ENCODE results near the gene GIMAP7. TPM values are rescaled to one million over a fixed set of nuclear protein-coding genes. Genes with fewer than 3 reads are reported as not detected.

Gene GIMAP7
- total RNA-seq, 2 experiments from 2014 or later = 48.4 to 50.7 TPM

GRCh38 chr7:150515248-150516147, 826 bp downstream of the GIMAP7 start:
- peak overlapping the region; percentile 79 for H3K4me3 ChIP-seq (ENCODE audit: low read length)
- Mint-ChIP-seq H3K27me3 (no peaks in the 10 kb centered on the region), H3K4me1 (ENCODE audit: low read depth) (peaks cover 50% of the 10 kb centered on the region), H3K27ac (peak overlapping the region; percentile 93), H3K4me3 (peak overlapping the region; percentile 100), H3K36me3 (ENCODE audit: low read depth) (peaks cover 77% of the 10 kb centered on the region), H3K9me3 (peaks cover 3% of the 10 kb centered on the region)
- DNase-seq (peak in 9 of 14 experiments; percentile 31 to 54 (median 40)), ATAC-seq (ENCODE audit: poor library complexity) (peak; percentile 27)
- peaks cover 19% of the 10 kb centered on the region for H3K36me3 ChIP-seq (ENCODE audit: insufficient read depth, low read length)
- TF ChIP-seq, protein P1, sequence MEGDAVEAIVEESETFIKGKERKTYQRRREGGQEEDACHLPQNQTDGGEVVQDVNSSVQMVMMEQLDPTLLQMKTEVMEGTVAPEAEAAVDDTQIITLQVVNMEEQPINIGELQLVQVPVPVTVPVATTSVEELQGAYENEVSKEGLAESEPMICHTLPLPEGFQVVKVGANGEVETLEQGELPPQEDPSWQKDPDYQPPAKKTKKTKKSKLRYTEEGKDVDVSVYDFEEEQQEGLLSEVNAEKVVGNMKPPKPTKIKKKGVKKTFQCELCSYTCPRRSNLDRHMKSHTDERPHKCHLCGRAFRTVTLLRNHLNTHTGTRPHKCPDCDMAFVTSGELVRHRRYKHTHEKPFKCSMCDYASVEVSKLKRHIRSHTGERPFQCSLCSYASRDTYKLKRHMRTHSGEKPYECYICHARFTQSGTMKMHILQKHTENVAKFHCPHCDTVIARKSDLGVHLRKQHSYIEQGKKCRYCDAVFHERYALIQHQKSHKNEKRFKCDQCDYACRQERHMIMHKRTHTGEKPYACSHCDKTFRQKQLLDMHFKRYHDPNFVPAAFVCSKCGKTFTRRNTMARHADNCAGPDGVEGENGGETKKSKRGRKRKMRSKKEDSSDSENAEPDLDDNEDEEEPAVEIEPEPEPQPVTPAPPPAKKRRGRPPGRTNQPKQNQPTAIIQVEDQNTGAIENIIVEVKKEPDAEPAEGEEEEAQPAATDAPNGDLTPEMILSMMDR (IDR thresholded peaks at IDR 0.05) = no peak
- H3K9me3 ChIP-seq (ENCODE audit: control insufficient read depth in 1 of 2, insufficient read depth in 1 of 2, low read length in 2 of 2) = peaks cover 0 to 3% of the 10 kb centered on the region in 2 experiments
- no peaks in the 10 kb centered on the region for H3K27me3 ChIP-seq (ENCODE audit: control insufficient read depth in 1 of 2, insufficient read depth in 2 of 2, low read length in 2 of 2)
- peaks cover 38% of the 10 kb centered on the region for H3K4me1 ChIP-seq (ENCODE audit: insufficient read depth, low read length)
- intact Hi-C loops (cut with DNase I, micrococcal nuclease) = loop anchor here (1.0 to 5.0 kb wide), 11 partner anchors 34 to 241 kb away; partner anchors contain the start of genes GIMAP2 (in 1 of the 2), GIMAP5 (in 1 of the 2) and GIMAP6 (in 1 of the 2)
- CTCF ChIA-PET = interaction anchor here (0.9 to 7.2 kb wide), 10 partner anchors 12 to 240 kb away, joined by 3 to 51 read pairs (median 5); partner anchors contain the start of gene GIMAP8
- POLR2A ChIA-PET = interaction anchor here (0.5 to 12.2 kb wide), 39 partner anchors 8 to 240 kb away, joined by 3 to 499 read pairs (median 5); partner anchors contain the start of genes GIMAP1, GIMAP2, GIMAP4 and GIMAP5
- H3K27ac ChIP-seq (ENCODE audit: low read depth in 1 of 2, low read length in 2 of 2) = peak overlapping the region; percentile 63 to 84

DNA sequence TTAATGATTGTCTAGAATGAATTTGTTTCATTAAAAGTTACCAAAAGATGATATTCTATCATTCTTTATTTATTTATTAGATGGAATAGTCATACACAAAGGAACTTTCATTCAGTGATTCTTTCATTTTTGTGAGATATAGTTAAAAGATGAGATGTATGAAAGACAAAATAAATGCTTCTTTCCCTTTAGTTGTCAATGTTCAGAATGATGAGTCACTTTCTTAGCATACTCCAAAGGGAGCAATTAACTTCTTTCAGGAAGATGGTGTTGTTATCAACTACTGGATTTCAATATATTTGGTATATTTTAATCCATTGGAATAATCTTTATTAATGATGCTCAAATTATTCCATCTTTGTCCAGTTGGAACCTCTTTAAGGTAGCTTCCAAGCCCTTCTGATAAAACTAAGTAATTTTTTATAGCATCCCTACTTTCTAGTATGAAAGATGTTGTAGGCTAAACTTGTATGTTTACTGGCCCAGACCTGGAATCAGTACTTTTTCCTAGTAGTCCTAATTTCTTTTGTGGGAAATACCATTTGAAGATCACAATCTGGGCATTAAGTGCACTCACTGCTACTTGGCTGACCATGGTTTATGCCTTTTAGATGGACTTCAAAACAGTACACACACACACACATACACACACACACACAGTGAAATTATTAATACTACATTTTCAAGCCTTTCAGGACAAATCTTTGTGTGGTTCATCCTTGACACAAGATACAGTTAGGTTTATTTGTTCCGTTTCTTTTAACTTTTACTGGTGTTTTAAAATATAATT, 2.5 kb downstream of the GIMAP7 start:
- intact Hi-C loops (cut with DNase I, micrococcal nuclease) = loop anchor here (5.0 kb wide), 4 partner anchors 50 to 220 kb away; partner anchors contain the start of genes GIMAP5 (in 1 of the 2) and GIMAP6 (in 1 of the 2)
- CTCF ChIA-PET = interaction anchor here (1.0 to 7.2 kb wide), 4 partner anchors 36 to 69 kb away, joined by 3 to 51 read pairs (median 14); no protein-coding TSS in a partner anchor
- ATAC-seq (ENCODE audit: poor library complexity) = no peak
- H3K36me3 ChIP-seq (ENCODE audit: insufficient read depth, low read length) = peaks cover 34% of the 10 kb centered on the region
- H3K27me3 ChIP-seq (ENCODE audit: control insufficient read depth in 1 of 2, insufficient read depth in 2 of 2, low read length in 2 of 2) = no peaks in the 10 kb centered on the region
- peak overlapping the region; percentile 93 for H3K27ac Mint-ChIP-seq
- peak in 1 of 14 experiments; percentile 25 for DNase-seq
- H3K36me3 Mint-ChIP-seq (ENCODE audit: low read depth) = peaks cover 82% of the 10 kb centered on the region
- H3K9me3 ChIP-seq (ENCODE audit: control insufficient read depth in 1 of 2, insufficient read depth in 1 of 2, low read length in 2 of 2) = peaks cover 0 to 3% of the 10 kb centered on the region in 2 experiments
- peaks cover 23% of the 10 kb centered on the region for H3K4me1 ChIP-seq (ENCODE audit: insufficient read depth, low read length)
- TF ChIP-seq, protein P1 (IDR thresholded peaks at IDR 0.05) = no peak
- peak overlapping the region; percentile 63 to 84 for H3K27ac ChIP-seq (ENCODE audit: low read depth in 1 of 2, low read length in 2 of 2)
- H3K4me3 ChIP-seq (ENCODE audit: low read length) = peak overlapping the region; percentile 79
- peaks cover 4% of the 10 kb centered on the region for H3K9me3 Mint-ChIP-seq
- H3K4me1 Mint-ChIP-seq (ENCODE audit: low read depth) = peaks cover 46% of the 10 kb centered on the region
- peak overlapping the region; percentile 100 for H3K4me3 Mint-ChIP-seq
- POLR2A ChIA-PET = interaction anchor here (1.1 to 12.2 kb wide), 14 partner anchors 14 to 238 kb away, joined by 3 to 499 read pairs (median 30); partner anchors contain the start of genes GIMAP1, GIMAP2, GIMAP4 and GIMAP6
- H3K27me3 Mint-ChIP-seq = no peaks in the 10 kb centered on the region

All from CD4-positive, alpha-beta T cell (primary cell).